ENCODE data around the gene ARHGAP6. TPM values are rescaled to one million over a fixed set of nuclear protein-coding genes. Genes with fewer than 3 reads are reported as not detected.

Gene ARHGAP6
- polyA plus RNA-seq, 2 of the 4 experiments (the other 2 are of a cell fraction): 0.04 TPM; not detected in 1

GRCh38 chrX:11210415-11210801 is 455.3 kb downstream of the ARHGAP6 start:
- WGBS (ENCODE audit: missing lambda C conversion rate): 33% methylated on average over 4 of the region's 4 CpGs
- H3K9me3 ChIP-seq: no peaks in the 10 kb centered on the region
- ATAC-seq: no peak

GRCh38 chrX:11209798-11210414 is 455.8 kb downstream of the ARHGAP6 start:
- no peak overlapping the region for H3K27ac ChIP-seq
- ChIA-PET POLR2A (no interaction called here), CTCF (no interaction called here)
- H3K4me2 ChIP-seq: no peak overlapping the region
- 22% methylated on average over 2 of the region's 2 CpGs for WGBS (ENCODE audit: missing lambda C conversion rate)
- no peak for FAIRE-seq
- no peaks in the 10 kb centered on the region for H3K4me1 ChIP-seq
- TF ChIP-seq SREBF2 (IDR thresholded peaks at IDR 0.05) (no peak), HDAC2 (IDR thresholded peaks at IDR 0.05) (no peak), JUNB (IDR thresholded peaks at IDR 0.05) (no peak), KDM1A (IDR thresholded peaks at IDR 0.05; ENCODE audit: low read depth) (no peak), MYC (IDR thresholded peaks at IDR 0.05; ENCODE audit: borderline replicate concordance, low read length) (no peak), FOXS1 (CRISPR knock-in tag; IDR thresholded peaks at IDR 0.05) (no peak), TP53 (CRISPR knock-in tag; IDR thresholded peaks at IDR 0.05) (no peak), BHLHE40 (IDR thresholded peaks at IDR 0.05; ENCODE audit: low read depth, low read length) (no peak), HMGXB4 (CRISPR knock-in tag; IDR thresholded peaks at IDR 0.05; ENCODE audit: borderline replicate concordance) (no peak), ZSCAN20 (CRISPR knock-in tag; IDR thresholded peaks at IDR 0.05) (no peak), NFE2L2 (conservative IDR thresholded peaks at IDR 0.05; ENCODE audit: low read length) (no peak), CBX2 (IDR thresholded peaks at IDR 0.05; ENCODE audit: borderline replicate concordance, low read depth) (no peak), KDM5A (IDR thresholded peaks at IDR 0.05) (no peak), ELK1 (IDR thresholded peaks at IDR 0.05; ENCODE audit: low read depth, low read length) (no peak), ZFP36 (IDR thresholded peaks at IDR 0.05; ENCODE audit: borderline replicate concordance, partially characterized antibody) (no peak)
- ATAC-seq: no peak
- no peak overlapping the region for H3K4me3 ChIP-seq
- no peak for DNase-seq (ENCODE audit: low read depth in 1 of 2, low spot score in 1 of 2)
- H3K9me3 ChIP-seq: no peaks in the 10 kb centered on the region

More at GRCh38 chrX:11210415-11210801, 455.3 kb downstream of the ARHGAP6 start:
- no peak overlapping the region for H3K4me3 ChIP-seq
- no peak for DNase-seq (ENCODE audit: low read depth in 1 of 2, low spot score in 1 of 2)
- no peak for FAIRE-seq
- no peaks in the 10 kb centered on the region for H3K4me1 ChIP-seq
- no peak for TF ChIP-seq RCOR1 (IDR thresholded peaks at IDR 0.05; ENCODE audit: low read depth, low read length)
- no peak for TF ChIP-seq CBX8 (IDR thresholded peaks at IDR 0.05)
- TF ChIP-seq KDM5A (IDR thresholded peaks at IDR 0.05): no peak
- no peak for TF ChIP-seq ZFP36 (IDR thresholded peaks at IDR 0.05; ENCODE audit: borderline replicate concordance, partially characterized antibody)
- no peak for TF ChIP-seq E2F6 (IDR thresholded peaks at IDR 0.05; ENCODE audit: borderline replicate concordance, low read depth)
- no peak for TF ChIP-seq CHD4 (IDR thresholded peaks at IDR 0.05; ENCODE audit: borderline replicate concordance)
- no peak for TF ChIP-seq FOSL2 (IDR thresholded peaks at IDR 0.05)
- no peak for TF ChIP-seq FOSL2 (CRISPR knock-in tag; IDR thresholded peaks at IDR 0.05)
- TF ChIP-seq HOXA7 (CRISPR knock-in tag; IDR thresholded peaks at IDR 0.05): no peak
- ChIA-PET POLR2A (no interaction called here), CTCF (no interaction called here)
- no peak overlapping the region for H3K27ac ChIP-seq
- no peak overlapping the region for H3K4me2 ChIP-seq

GRCh38 chrX:11206716-11207115 is 459.0 kb downstream of the ARHGAP6 start:
- Histone ChIP-seq H3K4me2 (no peak overlapping the region), H3K27ac (no peak overlapping the region), H3K4me3 (no peak overlapping the region), H3K9me3 (no peaks in the 10 kb centered on the region), H3K4me1 (no peaks in the 10 kb centered on the region)
- CTCF ChIA-PET: no interaction called here
- DNase-seq (ENCODE audit: low read depth in 1 of 2, low spot score in 1 of 2) (no peak), FAIRE-seq (no peak), ATAC-seq (no peak)
- 9% methylated on average over 1 of the region's 1 CpG for WGBS (ENCODE audit: missing lambda C conversion rate)
- POLR2A ChIA-PET: no interaction called here
- no peak for TF ChIP-seq ZNF302 (CRISPR knock-in tag; IDR thresholded peaks at IDR 0.05)
- TF ChIP-seq HOXB5 (CRISPR knock-in tag; IDR thresholded peaks at IDR 0.05): no peak
- no peak for TF ChIP-seq NPAS2 (CRISPR knock-in tag; IDR thresholded peaks at IDR 0.05; ENCODE audit: borderline replicate concordance)
- no peak for TF ChIP-seq FOSL2 (IDR thresholded peaks at IDR 0.05)
- TF ChIP-seq FOSL2 (CRISPR knock-in tag; IDR thresholded peaks at IDR 0.05): no peak
- no peak for TF ChIP-seq REST (IDR thresholded peaks at IDR 0.05)
- TF ChIP-seq EHF (CRISPR knock-in tag; IDR thresholded peaks at IDR 0.05): no peak
- no peak for TF ChIP-seq NFE2L2 (conservative IDR thresholded peaks at IDR 0.05; ENCODE audit: low read length)
- TF ChIP-seq MAFK (IDR thresholded peaks at IDR 0.05; ENCODE audit: partially characterized antibody): no peak
- TF ChIP-seq MAX (IDR thresholded peaks at IDR 0.05): no peak

Data from A549 (cell line).